GM21423 (cell line): ENCODE measurements around the gene MITD1.
A peak's percentile ranks its signal among the peaks of the same experiment; 100 is the strongest.
"Not testable (repeated sequence)": the region's sequence is repeated elsewhere in the genome, so short reads cannot be mapped to it uniquely, and the experiment has no call there.

Experiments
- ATAC-seq: cut with Tn5 transposase; IDR thresholded peaks from one replicate; pipeline ENCODE4 v1.9.1; 2021; ENCODE audit warnings: mild to moderate bottlenecking, moderate library complexity; ENCODE audit not compliant: unreplicated experiment

MITD1 gene

GRCh38 chr2:99154643-99155536 is 26.0 kb downstream of the MITD1 start, which contains the start of the genes LIPT1 and TSGA10:
Gene LIPT1, plus strand, starts transcription at chr2:99154967. Its CDS starts 6,991 bp downstream, at chr2:99161958.
Gene TSGA10, minus strand, starts transcription at chr2:99154942. Its CDS starts 45,503 bp downstream, at chr2:99109439.
- ATAC-seq: peak; percentile 92

- no peak for ATAC-seq
Measured at GRCh38 chr2:99153921-99154604, 26.8 kb downstream of the MITD1 start.

GRCh38 chr2:99152199-99152895 is 28.5 kb downstream of the MITD1 start:
- no peak for ATAC-seq

- no peak for ATAC-seq
Measured at GRCh38 chr2:99150706-99151105, 30.2 kb downstream of the MITD1 start.

- ATAC-seq: peak; percentile 88
Measured at GRCh38 chr2:99141110-99142108, 39.4 kb downstream of the MITD1 start, which contains the start of gene C2orf15. Gene C2orf15, plus strand, starts transcription at chr2:99141707. Its CDS starts 8,852 bp downstream, at chr2:99150559.

- peak; percentile 23 for ATAC-seq
Measured at GRCh38 chr2:99140860-99141109, 40.1 kb downstream of the MITD1 start.

- no peak for ATAC-seq
Measured at GRCh38 chr2:99140056-99140859, 40.6 kb downstream of the MITD1 start.

GRCh38 chr2:99139003-99139402 is 41.9 kb downstream of the MITD1 start:
- ATAC-seq: no peak

- ATAC-seq: not testable (repeated sequence)
Measured at GRCh38 chr2:99135044-99135556, 45.8 kb downstream of the MITD1 start.

- no peak for ATAC-seq
Measured at GRCh38 chr2:99127981-99128380, 52.9 kb downstream of the MITD1 start.
